HepG2 (cell line): ENCODE data around the gene CENATAC. TPM values are rescaled to one million over a fixed set of nuclear protein-coding genes. Genes with fewer than 3 reads are reported as not detected.
A peak's percentile ranks its signal among the peaks of the same experiment; 100 is the strongest.

ENCODE experiments used
- CCAR2 ChIP-seq: fragments of 200-400 bp; formaldehyde crosslinking; optimal IDR thresholded peaks from 2 replicates; pipeline ENCODE3; 2018; ENCODE audit warnings: low read depth, mild to moderate bottlenecking, low read length, moderate library complexity
- FOXK1 ChIP-seq: sonication (generic); formaldehyde crosslinking; IDR thresholded peaks from 2 replicates; pipeline ENCODE4 v1.4.0; 2020; ENCODE audit warnings: low read depth, missing genetic modification reagents, borderline replicate concordance
- MTF1 ChIP-seq: sonication (generic); formaldehyde crosslinking; IDR thresholded peaks from 2 replicates; pipeline ENCODE4 v1.5.0; 2020; ENCODE audit warnings: missing genetic modification reagents
- PPARG ChIP-seq: conservative IDR thresholded peaks from 2 replicates; pipeline ENCODE4 v1.6.1; 2016; ENCODE audit warnings: missing biosample characterization, missing genetic modification reagents
- THAP11 ChIP-seq: IDR thresholded peaks from 2 replicates; pipeline ENCODE4 v1.6.1; 2016; ENCODE audit warnings: missing biosample characterization, missing genetic modification reagents
- ZEB1 ChIP-seq: IDR thresholded peaks from 2 replicates; pipeline ENCODE4 v1.6.1; 2012; ENCODE audit warnings: mild to moderate bottlenecking, low read depth, inconsistent platforms; ENCODE audit not compliant: insufficient replicate concordance
- ZFP62 ChIP-seq: sonication (generic); formaldehyde crosslinking; IDR thresholded peaks from 2 replicates; pipeline ENCODE4 v1.4.0; 2020; ENCODE audit warnings: missing genetic modification reagents
- ZNF430 ChIP-seq: sonication (generic); formaldehyde crosslinking; IDR thresholded peaks from 2 replicates; pipeline ENCODE4 v1.9.0; 2021; ENCODE audit warnings: mild to moderate bottlenecking, missing genetic modification reagents
- polyA plus RNA-seq, 8 experiments: library from polyadenylated mRNA; depleted of rRNA in 3 of 8; stranded (reverse) in 7 of 8; unstranded in 1 of 8; fragments of >200 nt; fragmentation: Illumina TruSeq in 4 of 8; extraction: Trizol in 4 of 8; gene quantifications; 2 replicates each; pipeline versions ENCODE4 v1.2.1 to v1.2.3, GENCODE V29; 2011 to 2016; ENCODE audit warnings: low read depth in 4 of 8, missing spikeins in 1 of 8, mixed read lengths in 1 of 8; ENCODE audit not compliant: insufficient read depth in 1 of 8
- total RNA-seq, 5 experiments: library from RNA; depleted of rRNA; stranded (reverse); fragments of >200 nt; fragmentation: Illumina TruSeq; extraction: Trizol; gene quantifications; 2 replicates each; pipeline ENCODE4 v1.2.3, GENCODE V29; 2016; ENCODE audit warnings: low read depth in 1 of 5
- TF ChIP-seq, protein P1 (sequence below): fragments of 450-650 bp; IDR thresholded peaks from 2 replicates; pipeline ENCODE4 v1.6.1; 2017; ENCODE audit warnings: mild to moderate bottlenecking
- TF ChIP-seq, protein P2 (sequence below): sonication (generic); formaldehyde crosslinking; IDR thresholded peaks from 2 replicates; pipeline ENCODE4 v1.8.0; 2022; ENCODE audit warnings: low read depth, missing genetic modification reagents
- TF ChIP-seq, protein P3 (sequence below): sonication (generic); formaldehyde crosslinking; IDR thresholded peaks from 2 replicates; pipeline ENCODE4 v1.8.1; 2022; ENCODE audit warnings: low read depth, mild to moderate bottlenecking, missing genetic modification reagents
- TF ChIP-seq, protein P4 (sequence below): sonication (generic); formaldehyde crosslinking; IDR thresholded peaks from 2 replicates; pipeline ENCODE4 v1.5.1; 2020; ENCODE audit warnings: mild to moderate bottlenecking, missing genetic modification reagents, borderline replicate concordance
- TF ChIP-seq, protein P5 (sequence below), 2 experiments: sonication (generic) in 1 of 2; formaldehyde crosslinking in 1 of 2; IDR thresholded peaks; 2 replicates each; pipeline versions ENCODE4 v1.4.0 to v1.6.1; 2018 to 2020; ENCODE audit warnings: missing genetic modification reagents in 2 of 2, borderline replicate concordance in 1 of 2, low read depth in 1 of 2, mild to moderate bottlenecking in 1 of 2, missing biosample characterization in 1 of 2

Gene CENATAC
- total and polyA plus RNA-seq, 2 of the 13 experiments (the other 11 are each of a cell fraction or from before 2014, with no cell fraction given): 21.7 to 25.0 TPM

DNA sequence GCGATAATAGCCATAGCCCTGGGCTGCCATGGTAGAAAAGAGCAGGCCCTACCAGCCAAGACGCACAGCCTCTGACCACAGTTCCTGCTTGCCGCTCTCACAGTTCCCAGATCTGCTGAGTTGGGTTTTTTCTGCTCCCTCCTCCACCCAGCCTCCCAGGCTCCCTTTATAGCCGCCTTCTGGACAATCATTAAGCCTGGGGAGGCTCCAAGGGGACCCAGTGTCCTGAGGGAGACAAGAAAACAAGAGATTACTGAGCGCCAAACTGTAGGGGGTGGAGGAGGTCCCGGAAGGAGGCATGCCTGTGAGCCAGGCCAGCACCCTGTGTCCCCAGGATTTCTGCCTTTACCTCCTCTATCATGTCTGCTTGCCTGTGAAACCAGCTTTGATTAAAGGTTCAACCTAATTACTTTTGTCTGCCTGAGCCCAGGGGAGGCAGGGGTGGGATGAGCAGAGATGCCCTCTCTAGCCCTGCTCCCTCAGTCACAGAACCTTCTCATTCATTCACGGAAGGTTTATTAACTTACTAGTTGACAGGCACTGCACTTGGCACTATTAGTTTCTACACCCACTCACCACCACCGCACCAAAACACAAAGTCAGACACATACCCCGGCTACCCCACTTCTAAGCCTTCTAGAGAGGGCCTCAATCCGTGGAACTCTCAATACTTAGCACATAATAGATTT, 31.5 kb downstream of the CENATAC start (continued):
- TF ChIP-seq, protein P1, sequence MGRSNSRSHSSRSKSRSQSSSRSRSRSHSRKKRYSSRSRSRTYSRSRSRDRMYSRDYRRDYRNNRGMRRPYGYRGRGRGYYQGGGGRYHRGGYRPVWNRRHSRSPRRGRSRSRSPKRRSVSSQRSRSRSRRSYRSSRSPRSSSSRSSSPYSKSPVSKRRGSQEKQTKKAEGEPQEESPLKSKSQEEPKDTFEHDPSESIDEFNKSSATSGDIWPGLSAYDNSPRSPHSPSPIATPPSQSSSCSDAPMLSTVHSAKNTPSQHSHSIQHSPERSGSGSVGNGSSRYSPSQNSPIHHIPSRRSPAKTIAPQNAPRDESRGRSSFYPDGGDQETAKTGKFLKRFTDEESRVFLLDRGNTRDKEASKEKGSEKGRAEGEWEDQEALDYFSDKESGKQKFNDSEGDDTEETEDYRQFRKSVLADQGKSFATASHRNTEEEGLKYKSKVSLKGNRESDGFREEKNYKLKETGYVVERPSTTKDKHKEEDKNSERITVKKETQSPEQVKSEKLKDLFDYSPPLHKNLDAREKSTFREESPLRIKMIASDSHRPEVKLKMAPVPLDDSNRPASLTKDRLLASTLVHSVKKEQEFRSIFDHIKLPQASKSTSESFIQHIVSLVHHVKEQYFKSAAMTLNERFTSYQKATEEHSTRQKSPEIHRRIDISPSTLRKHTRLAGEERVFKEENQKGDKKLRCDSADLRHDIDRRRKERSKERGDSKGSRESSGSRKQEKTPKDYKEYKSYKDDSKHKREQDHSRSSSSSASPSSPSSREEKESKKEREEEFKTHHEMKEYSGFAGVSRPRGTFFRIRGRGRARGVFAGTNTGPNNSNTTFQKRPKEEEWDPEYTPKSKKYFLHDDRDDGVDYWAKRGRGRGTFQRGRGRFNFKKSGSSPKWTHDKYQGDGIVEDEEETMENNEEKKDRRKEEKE: no peak
- TF ChIP-seq ZFP62 (no peak), MTF1 (no peak), FOXK1 (CRISPR knock-in tag) (0 out of 2 replicates have a peak, but pooled peaks have one; percentile 30), ZNF430 (CRISPR knock-in tag) (no peak), THAP11 (no peak), ZEB1 (no peak), CCAR2 (no peak), PPARG (peak; percentile 66; the same call in 1 of the 2 replicates)
- TF ChIP-seq, protein P2, sequence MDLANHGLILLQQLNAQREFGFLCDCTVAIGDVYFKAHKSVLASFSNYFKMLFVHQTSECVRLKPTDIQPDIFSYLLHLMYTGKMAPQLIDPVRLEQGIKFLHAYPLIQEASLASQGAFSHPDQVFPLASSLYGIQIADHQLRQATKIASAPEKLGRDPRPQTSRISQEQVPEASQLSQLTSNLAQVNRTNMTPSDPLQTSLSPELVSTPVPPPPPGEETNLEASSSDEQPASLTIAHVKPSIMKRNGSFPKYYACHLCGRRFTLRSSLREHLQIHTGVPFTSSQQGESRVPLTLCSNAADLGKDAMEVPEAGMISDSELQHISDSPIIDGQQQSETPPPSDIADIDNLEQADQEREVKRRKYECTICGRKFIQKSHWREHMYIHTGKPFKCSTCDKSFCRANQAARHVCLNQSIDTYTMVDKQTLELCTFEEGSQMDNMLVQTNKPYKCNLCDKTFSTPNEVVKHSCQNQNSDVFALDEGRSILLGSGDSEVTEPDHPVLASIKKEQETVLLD: no peak
- TF ChIP-seq, protein P3, sequence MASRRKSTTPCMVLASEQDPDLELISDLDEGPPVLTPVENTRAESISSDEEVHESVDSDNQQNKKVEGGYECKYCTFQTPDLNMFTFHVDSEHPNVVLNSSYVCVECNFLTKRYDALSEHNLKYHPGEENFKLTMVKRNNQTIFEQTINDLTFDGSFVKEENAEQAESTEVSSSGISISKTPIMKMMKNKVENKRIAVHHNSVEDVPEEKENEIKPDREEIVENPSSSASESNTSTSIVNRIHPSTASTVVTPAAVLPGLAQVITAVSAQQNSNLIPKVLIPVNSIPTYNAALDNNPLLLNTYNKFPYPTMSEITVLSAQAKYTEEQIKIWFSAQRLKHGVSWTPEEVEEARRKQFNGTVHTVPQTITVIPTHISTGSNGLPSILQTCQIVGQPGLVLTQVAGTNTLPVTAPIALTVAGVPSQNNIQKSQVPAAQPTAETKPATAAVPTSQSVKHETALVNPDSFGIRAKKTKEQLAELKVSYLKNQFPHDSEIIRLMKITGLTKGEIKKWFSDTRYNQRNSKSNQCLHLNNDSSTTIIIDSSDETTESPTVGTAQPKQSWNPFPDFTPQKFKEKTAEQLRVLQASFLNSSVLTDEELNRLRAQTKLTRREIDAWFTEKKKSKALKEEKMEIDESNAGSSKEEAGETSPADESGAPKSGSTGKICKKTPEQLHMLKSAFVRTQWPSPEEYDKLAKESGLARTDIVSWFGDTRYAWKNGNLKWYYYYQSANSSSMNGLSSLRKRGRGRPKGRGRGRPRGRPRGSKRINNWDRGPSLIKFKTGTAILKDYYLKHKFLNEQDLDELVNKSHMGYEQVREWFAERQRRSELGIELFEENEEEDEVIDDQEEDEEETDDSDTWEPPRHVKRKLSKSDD (CRISPR knock-in tag): no peak; the same call in 1 of the 2 replicates
- TF ChIP-seq, protein P4, sequence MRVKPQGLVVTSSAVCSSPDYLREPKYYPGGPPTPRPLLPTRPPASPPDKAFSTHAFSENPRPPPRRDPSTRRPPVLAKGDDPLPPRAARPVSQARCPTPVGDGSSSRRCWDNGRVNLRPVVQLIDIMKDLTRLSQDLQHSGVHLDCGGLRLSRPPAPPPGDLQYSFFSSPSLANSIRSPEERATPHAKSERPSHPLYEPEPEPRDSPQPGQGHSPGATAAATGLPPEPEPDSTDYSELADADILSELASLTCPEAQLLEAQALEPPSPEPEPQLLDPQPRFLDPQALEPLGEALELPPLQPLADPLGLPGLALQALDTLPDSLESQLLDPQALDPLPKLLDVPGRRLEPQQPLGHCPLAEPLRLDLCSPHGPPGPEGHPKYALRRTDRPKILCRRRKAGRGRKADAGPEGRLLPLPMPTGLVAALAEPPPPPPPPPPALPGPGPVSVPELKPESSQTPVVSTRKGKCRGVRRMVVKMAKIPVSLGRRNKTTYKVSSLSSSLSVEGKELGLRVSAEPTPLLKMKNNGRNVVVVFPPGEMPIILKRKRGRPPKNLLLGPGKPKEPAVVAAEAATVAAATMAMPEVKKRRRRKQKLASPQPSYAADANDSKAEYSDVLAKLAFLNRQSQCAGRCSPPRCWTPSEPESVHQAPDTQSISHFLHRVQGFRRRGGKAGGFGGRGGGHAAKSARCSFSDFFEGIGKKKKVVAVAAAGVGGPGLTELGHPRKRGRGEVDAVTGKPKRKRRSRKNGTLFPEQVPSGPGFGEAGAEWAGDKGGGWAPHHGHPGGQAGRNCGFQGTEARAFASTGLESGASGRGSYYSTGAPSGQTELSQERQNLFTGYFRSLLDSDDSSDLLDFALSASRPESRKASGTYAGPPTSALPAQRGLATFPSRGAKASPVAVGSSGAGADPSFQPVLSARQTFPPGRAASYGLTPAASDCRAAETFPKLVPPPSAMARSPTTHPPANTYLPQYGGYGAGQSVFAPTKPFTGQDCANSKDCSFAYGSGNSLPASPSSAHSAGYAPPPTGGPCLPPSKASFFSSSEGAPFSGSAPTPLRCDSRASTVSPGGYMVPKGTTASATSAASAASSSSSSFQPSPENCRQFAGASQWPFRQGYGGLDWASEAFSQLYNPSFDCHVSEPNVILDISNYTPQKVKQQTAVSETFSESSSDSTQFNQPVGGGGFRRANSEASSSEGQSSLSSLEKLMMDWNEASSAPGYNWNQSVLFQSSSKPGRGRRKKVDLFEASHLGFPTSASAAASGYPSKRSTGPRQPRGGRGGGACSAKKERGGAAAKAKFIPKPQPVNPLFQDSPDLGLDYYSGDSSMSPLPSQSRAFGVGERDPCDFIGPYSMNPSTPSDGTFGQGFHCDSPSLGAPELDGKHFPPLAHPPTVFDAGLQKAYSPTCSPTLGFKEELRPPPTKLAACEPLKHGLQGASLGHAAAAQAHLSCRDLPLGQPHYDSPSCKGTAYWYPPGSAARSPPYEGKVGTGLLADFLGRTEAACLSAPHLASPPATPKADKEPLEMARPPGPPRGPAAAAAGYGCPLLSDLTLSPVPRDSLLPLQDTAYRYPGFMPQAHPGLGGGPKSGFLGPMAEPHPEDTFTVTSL (CRISPR knock-in tag): 0 out of 2 replicates have a peak, but pooled peaks have one; percentile 29
- TF ChIP-seq, protein P5, sequence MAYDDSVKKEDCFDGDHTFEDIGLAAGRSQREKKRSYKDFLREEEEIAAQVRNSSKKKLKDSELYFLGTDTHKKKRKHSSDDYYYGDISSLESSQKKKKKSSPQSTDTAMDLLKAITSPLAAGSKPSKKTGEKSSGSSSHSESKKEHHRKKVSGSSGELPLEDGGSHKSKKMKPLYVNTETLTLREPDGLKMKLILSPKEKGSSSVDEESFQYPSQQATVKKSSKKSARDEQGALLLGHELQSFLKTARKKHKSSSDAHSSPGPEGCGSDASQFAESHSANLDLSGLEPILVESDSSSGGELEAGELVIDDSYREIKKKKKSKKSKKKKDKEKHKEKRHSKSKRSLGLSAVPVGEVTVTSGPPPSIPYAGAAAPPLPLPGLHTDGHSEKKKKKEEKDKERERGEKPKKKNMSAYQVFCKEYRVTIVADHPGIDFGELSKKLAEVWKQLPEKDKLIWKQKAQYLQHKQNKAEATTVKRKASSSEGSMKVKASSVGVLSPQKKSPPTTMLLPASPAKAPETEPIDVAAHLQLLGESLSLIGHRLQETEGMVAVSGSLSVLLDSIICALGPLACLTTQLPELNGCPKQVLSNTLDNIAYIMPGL (CRISPR knock-in tag; IDR thresholded peaks at IDR 0.05; ENCODE audit: borderline replicate concordance in 1 of 2, low read depth in 1 of 2): peak; percentile 31 to 40; a peak in 3 of 4 replicates
